Sigmoid colon (tissue), 4 donors: ENCODE measurements around the gene PRM2.

ENCODE experiments used
- EP300 ChIP-seq, 4 donors: sonication (generic); formaldehyde crosslinking; IDR thresholded peaks; one replicate each; pipeline ENCODE4 v1.6.1; 2017; ENCODE audit warnings: antibody characterized with exemption in 4 of 4
- POLR2A ChIP-seq, 2 donors: fragments of 450-650 bp; IDR thresholded peaks; one replicate each; pipeline ENCODE4 v1.6.1; 2016; ENCODE audit warnings: antibody characterized with exemption in 2 of 2, mild to moderate bottlenecking in 2 of 2, moderate library complexity in 2 of 2
- POLR2AphosphoS5 ChIP-seq, 4 donors: sonication (generic); formaldehyde crosslinking; IDR thresholded peaks; one replicate each; pipeline ENCODE4 v1.6.1; 2017; ENCODE audit warnings: antibody characterized with exemption in 4 of 4
- TF ChIP-seq, protein P1 (sequence below), 4 experiments: fragments of 450-650 bp in 3 of 4; fragments of 200-600 bp in 1 of 4; IDR thresholded peaks; one replicate each; pipeline ENCODE4 v1.5.1; 2016 to 2019; ENCODE audit warnings: antibody characterized with exemption in 4 of 4, mild to moderate bottlenecking in 3 of 4, moderate library complexity in 2 of 4

DNA sequence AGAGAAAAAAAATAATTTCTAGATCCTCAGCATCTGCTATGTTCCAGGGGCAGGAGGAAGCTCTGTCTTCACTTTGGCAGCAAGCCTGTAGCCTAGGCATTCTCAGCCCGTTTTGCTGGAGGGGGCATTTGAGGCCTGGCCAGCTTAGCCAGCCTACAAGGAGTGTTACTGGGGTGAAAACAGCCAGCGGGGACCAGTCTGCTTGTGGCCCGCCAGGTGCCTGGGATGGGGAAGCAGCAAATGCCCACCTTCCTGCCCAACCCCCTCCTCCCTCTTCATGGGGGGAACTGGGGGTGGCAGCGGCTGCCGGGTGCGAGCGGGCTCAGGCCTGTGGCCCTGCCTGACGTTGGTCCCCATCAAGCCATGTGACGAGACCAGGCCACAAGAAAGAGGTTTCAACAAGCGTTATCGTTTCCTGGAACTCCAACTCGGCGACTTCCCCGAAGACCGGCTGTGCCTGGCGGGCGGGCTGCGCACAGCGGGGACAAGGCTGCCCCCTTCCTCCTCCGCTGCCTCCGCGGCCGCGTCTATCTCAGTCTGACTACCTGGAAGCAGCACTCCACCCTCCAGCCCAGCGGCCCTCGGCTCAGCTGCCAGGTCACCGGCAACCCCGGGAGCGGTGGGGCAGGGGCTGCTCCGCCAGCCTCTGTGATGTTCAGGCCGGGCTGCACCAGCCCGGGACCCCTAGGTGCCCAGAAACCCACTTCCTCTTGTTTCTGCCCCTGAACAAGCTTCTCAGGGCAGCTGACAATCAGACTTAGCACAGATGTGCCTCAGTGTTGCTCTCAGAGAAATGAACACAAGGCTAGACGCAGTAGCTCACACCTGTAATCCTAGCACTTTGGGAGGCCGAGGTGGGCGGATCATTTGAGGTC lies 43.2 kb downstream of the PRM2 start:
- TF ChIP-seq, protein P1, sequence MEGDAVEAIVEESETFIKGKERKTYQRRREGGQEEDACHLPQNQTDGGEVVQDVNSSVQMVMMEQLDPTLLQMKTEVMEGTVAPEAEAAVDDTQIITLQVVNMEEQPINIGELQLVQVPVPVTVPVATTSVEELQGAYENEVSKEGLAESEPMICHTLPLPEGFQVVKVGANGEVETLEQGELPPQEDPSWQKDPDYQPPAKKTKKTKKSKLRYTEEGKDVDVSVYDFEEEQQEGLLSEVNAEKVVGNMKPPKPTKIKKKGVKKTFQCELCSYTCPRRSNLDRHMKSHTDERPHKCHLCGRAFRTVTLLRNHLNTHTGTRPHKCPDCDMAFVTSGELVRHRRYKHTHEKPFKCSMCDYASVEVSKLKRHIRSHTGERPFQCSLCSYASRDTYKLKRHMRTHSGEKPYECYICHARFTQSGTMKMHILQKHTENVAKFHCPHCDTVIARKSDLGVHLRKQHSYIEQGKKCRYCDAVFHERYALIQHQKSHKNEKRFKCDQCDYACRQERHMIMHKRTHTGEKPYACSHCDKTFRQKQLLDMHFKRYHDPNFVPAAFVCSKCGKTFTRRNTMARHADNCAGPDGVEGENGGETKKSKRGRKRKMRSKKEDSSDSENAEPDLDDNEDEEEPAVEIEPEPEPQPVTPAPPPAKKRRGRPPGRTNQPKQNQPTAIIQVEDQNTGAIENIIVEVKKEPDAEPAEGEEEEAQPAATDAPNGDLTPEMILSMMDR (IDR thresholded peaks at IDR 0.05): no peak
- TF ChIP-seq POLR2A (IDR thresholded peaks at IDR 0.05) (no peak), EP300 (IDR thresholded peaks at IDR 0.05) (no peak), POLR2AphosphoS5 (IDR thresholded peaks at IDR 0.05) (peak in 1 of 4 donors; percentile 25)
